Measurements from ENCODE around the gene COMT. TPM values are rescaled to one million over a fixed set of nuclear protein-coding genes. Genes with fewer than 3 reads are reported as not detected.
"Not testable (repeated sequence)": the region's sequence is repeated elsewhere in the genome, so short reads cannot be mapped to it uniquely, and the experiment has no call there.

COMT gene
- total RNA-seq, 4 donors from 2014 or later = 105 to 235 (median 208) TPM

GRCh38 chr22:19903513-19903912, 38.1 kb upstream of the COMT start:
- no peak overlapping the region for H3K4me3 ChIP-seq
- no peak for ATAC-seq
- peaks cover 0 to 95% of the 10 kb centered on the region in 2 donors for H3K36me3 ChIP-seq
- no CpG with 5 or more reads among the region's 12 CpGs for WGBS, 2 donors (ENCODE audit: low coverage in 1 of 2)
- TF ChIP-seq POLR2A (IDR thresholded peaks at IDR 0.05) (no peak), CTCF (IDR thresholded peaks at IDR 0.05) (no peak), POLR2AphosphoS5 (IDR thresholded peaks at IDR 0.05) (no peak), EP300 (IDR thresholded peaks at IDR 0.05) (no peak)
- no peaks in the 10 kb centered on the region for H3K4me1 ChIP-seq
- no peaks in the 10 kb centered on the region for H3K27me3 ChIP-seq
- no peak overlapping the region for H3K27ac ChIP-seq
- H3K9me3 ChIP-seq = no peaks in the 10 kb centered on the region

- Histone ChIP-seq H3K4me3 (no peak overlapping the region), H3K9me3 (no peaks in the 10 kb centered on the region), H3K4me1 (no peaks in the 10 kb centered on the region), H3K27ac (no peak overlapping the region), H3K27me3 (no peaks in the 10 kb centered on the region), H3K36me3 (peaks cover 0 to 91% of the 10 kb centered on the region in 2 donors)
- no peak for TF ChIP-seq EP300 (IDR thresholded peaks at IDR 0.05)
- no peak for TF ChIP-seq POLR2AphosphoS5 (IDR thresholded peaks at IDR 0.05)
- WGBS, 2 donors (ENCODE audit: low coverage in 1 of 2) = 86% methylated on average over 4 of the region's 16 CpGs; no CpG with 5 or more reads in 1 of the 2 donors
- ATAC-seq = no peak
Observed at GRCh38 chr22:19904174-19904856, 37.3 kb upstream of the COMT start.

- Histone ChIP-seq H3K4me1 (no peaks in the 10 kb centered on the region), H3K27ac (no peak overlapping the region), H3K36me3 (peaks cover 0 to 85% of the 10 kb centered on the region in 2 donors), H3K27me3 (no peaks in the 10 kb centered on the region), H3K9me3 (no peaks in the 10 kb centered on the region), H3K4me3 (no peak overlapping the region)
- TF ChIP-seq POLR2AphosphoS5 (IDR thresholded peaks at IDR 0.05) = no peak
- no peak for TF ChIP-seq POLR2A (IDR thresholded peaks at IDR 0.05)
- no peak for TF ChIP-seq CTCF (IDR thresholded peaks at IDR 0.05)
- no peak for TF ChIP-seq EP300 (IDR thresholded peaks at IDR 0.05)
- no peak for ATAC-seq
- 75 to 86% methylated on average over 4 to 7 of the region's 7 CpGs for WGBS, 2 donors (ENCODE audit: low coverage in 1 of 2)
Observed at GRCh38 chr22:19904935-19905334, 36.6 kb upstream of the COMT start.

- H3K4me1 ChIP-seq = no peaks in the 10 kb centered on the region
- no peak overlapping the region for H3K4me3 ChIP-seq
- no peak for TF ChIP-seq EP300 (IDR thresholded peaks at IDR 0.05)
- TF ChIP-seq POLR2AphosphoS5 (IDR thresholded peaks at IDR 0.05) = no peak
- no peaks in the 10 kb centered on the region for H3K9me3 ChIP-seq
- no peaks in the 10 kb centered on the region for H3K27me3 ChIP-seq
- ATAC-seq = no peak
- no peak overlapping the region for H3K27ac ChIP-seq
- WGBS, 2 donors (ENCODE audit: low coverage in 1 of 2) = 84 to 86% methylated on average over 6 to 11 of the region's 22 CpGs
- H3K36me3 ChIP-seq = peaks cover 0 to 87% of the 10 kb centered on the region in 2 donors
Observed at GRCh38 chr22:19905347-19906276, 36.0 kb upstream of the COMT start.

- H3K27ac ChIP-seq, ATAC-seq, H3K9me3 ChIP-seq, H3K4me3 ChIP-seq, H3K27me3 ChIP-seq, H3K4me1 ChIP-seq: not testable (repeated sequence)
- H3K36me3 ChIP-seq = peaks cover 0 to 87% of the 10 kb centered on the region in 2 donors
- 80 to 91% methylated on average over 1 to 17 of the region's 25 CpGs for WGBS, 2 donors (ENCODE audit: low coverage in 1 of 2)
Observed at GRCh38 chr22:19906864-19907263, 34.7 kb upstream of the COMT start.

GRCh38 chr22:19907902-19908301, 33.7 kb upstream of the COMT start:
- 90% methylated on average over 4 of the region's 16 CpGs; no CpG with 5 or more reads in 1 of the 2 donors for WGBS, 2 donors (ENCODE audit: low coverage in 1 of 2)
- not testable (repeated sequence) for H3K4me3 ChIP-seq, H3K9me3 ChIP-seq, ATAC-seq, H3K27ac ChIP-seq, H3K4me1 ChIP-seq, H3K27me3 ChIP-seq
- H3K36me3 ChIP-seq = peaks cover 0 to 87% of the 10 kb centered on the region in 2 donors
